Esophagus muscularis mucosa (tissue), 4 donors: ENCODE measurements around the gene HOXD4. TPM values are rescaled to one million over a fixed set of nuclear protein-coding genes. Genes with fewer than 3 reads are reported as not detected.

Experiments used
- DNase-seq: peaks from one replicate; pipeline ENCODE4 v3.0.0-alpha.2; 2017; ENCODE audit errors: extremely low spot score
- H3K27ac ChIP-seq, 4 donors: fragments of 200-600 bp; sonication (generic); replicated peaks in 1 of 4; 1 replicate in 3 of 4; 2 replicates in 1 of 4; pipeline ENCODE4 v1.5.1; 2016 to 2019; ENCODE audit warnings: mild to moderate bottlenecking in 1 of 4
- H3K27me3 ChIP-seq, 4 donors: fragments of 200-600 bp; sonication (generic); one replicate each; pipeline versions ENCODE4 v1.5.1 to v1.6.0; 2016 to 2019
- H3K36me3 ChIP-seq, 4 donors: fragments of 200-600 bp; sonication (generic); one replicate each; pipeline ENCODE4 v1.5.1; 2016 to 2019
- H3K4me1 ChIP-seq, 4 donors: fragments of 200-600 bp; sonication (generic); one replicate each; pipeline ENCODE4 v1.5.1; 2016 to 2019
- H3K4me3 ChIP-seq, 4 donors: fragments of 200-600 bp; sonication (generic); 1 replicate in 2 of 4; 2 replicates in 2 of 4; pipeline ENCODE4 v1.5.1; 2016 to 2019; ENCODE audit warnings: mild to moderate bottlenecking in 4 of 4, moderate library complexity in 1 of 4
- H3K9me3 ChIP-seq, 4 donors: fragments of 200-600 bp; sonication (generic); 1 replicate in 3 of 4; 2 replicates in 1 of 4; pipeline ENCODE4 v1.5.1; 2016 to 2019
- EP300 ChIP-seq: sonication (generic); formaldehyde crosslinking; IDR thresholded peaks from one replicate; pipeline ENCODE4 v1.6.1; 2017; ENCODE audit warnings: antibody characterized with exemption
- POLR2A ChIP-seq: fragments of 450-650 bp; IDR thresholded peaks from one replicate; pipeline ENCODE4 v1.6.1; 2017; ENCODE audit warnings: antibody characterized with exemption, moderate library complexity, mild to moderate bottlenecking, low read depth
- POLR2AphosphoS5 ChIP-seq, 2 donors: sonication (generic); formaldehyde crosslinking; IDR thresholded peaks; one replicate each; pipeline ENCODE4 v1.6.1; 2017; ENCODE audit warnings: antibody characterized with exemption in 2 of 2
- WGBS: methylation state at CpG from one replicate; pipeline ENCODE4 v1.1.5; 2018; 5-methylcytosine and 5-hydroxymethylcytosine counted together
- intact Hi-C: fragments of 100-400 bp; cut with DNase I; formaldehyde crosslinking; loops from one replicate; pipeline ENCODE4 v1.15.1; 2023
- total RNA-seq, 4 donors: library from RNA; depleted of rRNA; stranded (reverse); fragments of >200 nt; gene quantifications; one replicate each; pipeline versions ENCODE4 v1.1.0 to v1.2.1, GENCODE V29; 2016
- TF ChIP-seq, protein P1 (sequence below), 3 experiments: fragments of 200-600 bp in 2 of 3; fragments of 450-650 bp in 1 of 3; sonication (generic) in 2 of 3; IDR thresholded peaks; one replicate each; pipeline ENCODE4 v1.5.1; 2017 to 2019; ENCODE audit warnings: antibody characterized with exemption in 3 of 3, mild to moderate bottlenecking in 2 of 3, moderate library complexity in 1 of 3

HOXD4 gene
- 1 to 10 TPM in 2 of 4 donors, under 1 TPM in 2; 0.66 to 2.9 (median 1.9) TPM for total RNA-seq

GRCh38 chr2:176151442-176152287 lies at the start of gene HOXD4:
Gene HOXD4 (plus strand): TSS chr2:176151550. CDS start chr2:176151634, 84 bp downstream.
- Histone ChIP-seq H3K27me3 (peaks cover 0 to 100% (median 67%) of the 10 kb centered on the region in 4 donors), H3K4me3 (peak within 1 kb of the TSS; percentile 21 to 40 (median 34)), H3K27ac (no peak within 1 kb of the TSS), H3K4me1 (peaks cover 3 to 30% (median 14%) of the 10 kb centered on the region in 4 donors), H3K36me3 (no peaks in the 10 kb centered on the region), H3K9me3 (no peaks in the 10 kb centered on the region)
- DNase-seq: no peak
- intact Hi-C loops: no loop called here
- WGBS: 26% methylated on average over 34 of the region's 55 CpGs
- TF ChIP-seq POLR2AphosphoS5 (IDR thresholded peaks at IDR 0.05) (no peak), EP300 (no peak), POLR2A (no peak)
- TF ChIP-seq, protein P1, sequence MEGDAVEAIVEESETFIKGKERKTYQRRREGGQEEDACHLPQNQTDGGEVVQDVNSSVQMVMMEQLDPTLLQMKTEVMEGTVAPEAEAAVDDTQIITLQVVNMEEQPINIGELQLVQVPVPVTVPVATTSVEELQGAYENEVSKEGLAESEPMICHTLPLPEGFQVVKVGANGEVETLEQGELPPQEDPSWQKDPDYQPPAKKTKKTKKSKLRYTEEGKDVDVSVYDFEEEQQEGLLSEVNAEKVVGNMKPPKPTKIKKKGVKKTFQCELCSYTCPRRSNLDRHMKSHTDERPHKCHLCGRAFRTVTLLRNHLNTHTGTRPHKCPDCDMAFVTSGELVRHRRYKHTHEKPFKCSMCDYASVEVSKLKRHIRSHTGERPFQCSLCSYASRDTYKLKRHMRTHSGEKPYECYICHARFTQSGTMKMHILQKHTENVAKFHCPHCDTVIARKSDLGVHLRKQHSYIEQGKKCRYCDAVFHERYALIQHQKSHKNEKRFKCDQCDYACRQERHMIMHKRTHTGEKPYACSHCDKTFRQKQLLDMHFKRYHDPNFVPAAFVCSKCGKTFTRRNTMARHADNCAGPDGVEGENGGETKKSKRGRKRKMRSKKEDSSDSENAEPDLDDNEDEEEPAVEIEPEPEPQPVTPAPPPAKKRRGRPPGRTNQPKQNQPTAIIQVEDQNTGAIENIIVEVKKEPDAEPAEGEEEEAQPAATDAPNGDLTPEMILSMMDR (IDR thresholded peaks at IDR 0.05): no peak

GRCh38 chr2:176101842-176102241 lies 49.5 kb upstream of the HOXD4 start:
- no peak overlapping the region for H3K4me3 ChIP-seq
- WGBS: 43% methylated on average over 5 of the region's 5 CpGs
- intact Hi-C loops: no loop called here
- no peaks in the 10 kb centered on the region for H3K36me3 ChIP-seq
- no peaks in the 10 kb centered on the region for H3K9me3 ChIP-seq
- TF ChIP-seq EP300 (no peak), POLR2AphosphoS5 (IDR thresholded peaks at IDR 0.05) (no peak), POLR2A (no peak)
- TF ChIP-seq, protein P1 (IDR thresholded peaks at IDR 0.05): no peak
- peaks cover 8 to 100% (median 94%) of the 10 kb centered on the region in 4 donors for H3K27me3 ChIP-seq
- no peak overlapping the region for H3K27ac ChIP-seq
- DNase-seq: no peak
- H3K4me1 ChIP-seq: peaks cover 23 to 68% (median 60%) of the 10 kb centered on the region in 4 donors

GRCh38 chr2:176102309-176102866 lies 49.0 kb upstream of the HOXD4 start:
- 27% methylated on average over 7 of the region's 7 CpGs for WGBS

GRCh38 chr2:176103194-176103593 lies 48.2 kb upstream of the HOXD4 start:
- intact Hi-C loops: no loop called here
- Histone ChIP-seq H3K4me3 (no peak overlapping the region), H3K27me3 (peaks cover 12 to 99% (median 91%) of the 10 kb centered on the region in 4 donors), H3K4me1 (peaks cover 20 to 66% (median 58%) of the 10 kb centered on the region in 4 donors), H3K9me3 (no peaks in the 10 kb centered on the region), H3K36me3 (no peaks in the 10 kb centered on the region), H3K27ac (no peak overlapping the region)
- TF ChIP-seq POLR2AphosphoS5 (IDR thresholded peaks at IDR 0.05) (no peak), EP300 (no peak), POLR2A (no peak)
- TF ChIP-seq, protein P1 (IDR thresholded peaks at IDR 0.05): no peak
- DNase-seq: no peak
- WGBS: 26% methylated on average over 7 of the region's 7 CpGs

More at GRCh38 chr2:176102309-176102866, 49.0 kb upstream of the HOXD4 start:
- Histone ChIP-seq H3K9me3 (no peaks in the 10 kb centered on the region), H3K4me3 (no peak overlapping the region), H3K36me3 (no peaks in the 10 kb centered on the region), H3K27ac (no peak overlapping the region), H3K27me3 (peaks cover 12 to 100% (median 93%) of the 10 kb centered on the region in 4 donors), H3K4me1 (peaks cover 22 to 68% (median 60%) of the 10 kb centered on the region in 4 donors)
- TF ChIP-seq POLR2AphosphoS5 (IDR thresholded peaks at IDR 0.05) (no peak), POLR2A (no peak), EP300 (no peak)
- TF ChIP-seq, protein P1 (IDR thresholded peaks at IDR 0.05): no peak
- intact Hi-C loops: no loop called here
- no peak for DNase-seq
